Hepatocyte (in vitro differentiated cells): ENCODE data around the gene SERP2. TPM values are rescaled to one million over a fixed set of nuclear protein-coding genes. Genes with fewer than 3 reads are reported as not detected.

ENCODE experiments used
- DNase-seq: peaks from one replicate; pipeline ENCODE4 v3.0.0-alpha.2; 2016; ENCODE audit warnings: low spot score
- H2AFZ ChIP-seq: fragments of 200-600 bp; sonication (generic); 2 replicates; pipeline ENCODE4 v1.6.0; 2016; ENCODE audit warnings: antibody characterized with exemption, mild to moderate bottlenecking
- H3K27ac ChIP-seq: fragments of 200-600 bp; sonication (generic); 2 replicates; pipeline ENCODE4 v1.5.1; 2016; ENCODE audit warnings: mild to moderate bottlenecking
- H3K27me3 ChIP-seq: fragments of 200-600 bp; sonication (generic); 2 replicates; pipeline ENCODE4 v1.6.1; 2016
- H3K36me3 ChIP-seq: fragments of 200-600 bp; sonication (generic); replicated peaks from 2 replicates; pipeline ENCODE4 v1.5.1; 2016; ENCODE audit warnings: low read depth; ENCODE audit not compliant: insufficient read depth
- H3K4me1 ChIP-seq: fragments of 200-600 bp; sonication (generic); 2 replicates; pipeline ENCODE4 v1.5.1; 2016; ENCODE audit warnings: mild to moderate bottlenecking, moderate library complexity; ENCODE audit not compliant: insufficient read depth
- H3K4me2 ChIP-seq: fragments of 200-600 bp; sonication (generic); 2 replicates; pipeline ENCODE4 v1.6.0; 2016
- H3K4me3 ChIP-seq: fragments of 200-600 bp; sonication (generic); 2 replicates; pipeline ENCODE4 v1.5.1; 2016; ENCODE audit warnings: mild to moderate bottlenecking
- H3K79me2 ChIP-seq: fragments of 200-600 bp; sonication (generic); 2 replicates; pipeline ENCODE4 v1.6.0; 2017; ENCODE audit warnings: mild to moderate bottlenecking
- H3K9me2 ChIP-seq: fragments of 200-600 bp; sonication (generic); replicated peaks from 2 replicates; pipeline ENCODE4 v1.6.0; 2017; ENCODE audit warnings: mild to moderate bottlenecking; ENCODE audit not compliant: insufficient read depth
- H3K9me3 ChIP-seq: fragments of 200-600 bp; sonication (generic); 2 replicates; pipeline ENCODE4 v1.5.1; 2016; ENCODE audit warnings: low read depth, mild to moderate bottlenecking
- H4K20me1 ChIP-seq: fragments of 200-600 bp; sonication (generic); 2 replicates; pipeline ENCODE4 v1.6.0; 2016; ENCODE audit warnings: mild to moderate bottlenecking; ENCODE audit not compliant: insufficient read depth, poor library complexity, severe bottlenecking
- EZH2 ChIP-seq: fragments of 200-600 bp; sonication (generic); IDR thresholded peaks from 2 replicates; pipeline ENCODE4 v1.6.1; 2016; ENCODE audit warnings: antibody characterized with exemption, mild to moderate bottlenecking, borderline replicate concordance
- EZH2phosphoT487 ChIP-seq: fragments of 200-600 bp; sonication (generic); IDR thresholded peaks from one replicate; pipeline ENCODE4 v1.6.1; 2018; ENCODE audit warnings: antibody characterized with exemption, mild to moderate bottlenecking, low read depth, moderate library complexity; ENCODE audit not compliant: unreplicated experiment, severe bottlenecking
- WGBS: methylation state at CpG from one replicate; pipeline ENCODE4 v1.1.6; 2016; ENCODE audit warnings: low lambda C conversion rate; ENCODE audit errors: missing lambda C conversion rate; 5-methylcytosine and 5-hydroxymethylcytosine counted together
- polyA plus RNA-seq: library from polyadenylated mRNA; unstranded; fragments of >200 nt; fragmentation: Nextera tagmentation; extraction: Ambion mirVana; gene quantifications from 2 replicates; pipeline ENCODE4 v1.2.1, GENCODE V29; 2016
- total RNA-seq: library from RNA; depleted of rRNA; stranded (reverse); fragments of >200 nt; gene quantifications from 2 replicates; pipeline ENCODE4 v1.2.3, GENCODE V29; 2014
- TF ChIP-seq, protein P1 (sequence below): fragments of 200-600 bp; sonication (generic); IDR thresholded peaks from 2 replicates; pipeline ENCODE4 v1.5.1; 2016; ENCODE audit warnings: antibody characterized with exemption, mild to moderate bottlenecking; ENCODE audit not compliant: poor library complexity

SERP2 gene
- total and polyA plus RNA-seq, 2 experiments from 2014 or later: 1.8 to 7.7 TPM

DNA sequence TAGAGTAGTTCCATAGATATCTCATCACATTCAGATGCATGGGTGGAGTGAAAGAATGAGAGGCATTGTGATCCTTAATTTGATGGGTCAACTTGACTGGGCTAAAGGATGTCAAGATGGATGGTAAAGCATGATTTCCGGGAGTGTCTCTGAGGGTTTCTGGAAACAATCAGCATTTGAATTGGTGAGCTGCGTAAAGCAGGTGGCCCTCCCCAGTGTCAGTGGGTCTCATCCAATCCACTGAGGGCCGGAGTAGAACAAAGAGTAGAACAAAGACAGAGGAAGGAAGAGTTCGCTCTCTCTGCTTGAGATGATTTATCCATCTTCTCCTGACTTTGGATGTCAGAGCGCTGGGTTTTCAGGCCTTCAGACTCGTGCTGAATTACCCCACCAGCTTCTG is 43.1 kb downstream of the SERP2 start:
- DNase-seq: no peak
- Histone ChIP-seq H4K20me1 (no peaks in the 10 kb centered on the region), H3K9me2 (no peaks in the 10 kb centered on the region), H3K4me1 (no peaks in the 10 kb centered on the region), H3K4me3 (no peak overlapping the region), H3K4me2 (no peak overlapping the region), H3K79me2 (no peaks in the 10 kb centered on the region), H3K27me3 (no peaks in the 10 kb centered on the region), H3K36me3 (no peaks in the 10 kb centered on the region), H3K27ac (no peak overlapping the region), H3K9me3 (no peaks in the 10 kb centered on the region), H2AFZ (no peak overlapping the region)
- TF ChIP-seq, protein P1, sequence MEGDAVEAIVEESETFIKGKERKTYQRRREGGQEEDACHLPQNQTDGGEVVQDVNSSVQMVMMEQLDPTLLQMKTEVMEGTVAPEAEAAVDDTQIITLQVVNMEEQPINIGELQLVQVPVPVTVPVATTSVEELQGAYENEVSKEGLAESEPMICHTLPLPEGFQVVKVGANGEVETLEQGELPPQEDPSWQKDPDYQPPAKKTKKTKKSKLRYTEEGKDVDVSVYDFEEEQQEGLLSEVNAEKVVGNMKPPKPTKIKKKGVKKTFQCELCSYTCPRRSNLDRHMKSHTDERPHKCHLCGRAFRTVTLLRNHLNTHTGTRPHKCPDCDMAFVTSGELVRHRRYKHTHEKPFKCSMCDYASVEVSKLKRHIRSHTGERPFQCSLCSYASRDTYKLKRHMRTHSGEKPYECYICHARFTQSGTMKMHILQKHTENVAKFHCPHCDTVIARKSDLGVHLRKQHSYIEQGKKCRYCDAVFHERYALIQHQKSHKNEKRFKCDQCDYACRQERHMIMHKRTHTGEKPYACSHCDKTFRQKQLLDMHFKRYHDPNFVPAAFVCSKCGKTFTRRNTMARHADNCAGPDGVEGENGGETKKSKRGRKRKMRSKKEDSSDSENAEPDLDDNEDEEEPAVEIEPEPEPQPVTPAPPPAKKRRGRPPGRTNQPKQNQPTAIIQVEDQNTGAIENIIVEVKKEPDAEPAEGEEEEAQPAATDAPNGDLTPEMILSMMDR: no peak
- TF ChIP-seq EZH2 (no peak), EZH2phosphoT487 (no peak)
- WGBS: 93% methylated on average over 6 of the region's 6 CpGs

DNA sequence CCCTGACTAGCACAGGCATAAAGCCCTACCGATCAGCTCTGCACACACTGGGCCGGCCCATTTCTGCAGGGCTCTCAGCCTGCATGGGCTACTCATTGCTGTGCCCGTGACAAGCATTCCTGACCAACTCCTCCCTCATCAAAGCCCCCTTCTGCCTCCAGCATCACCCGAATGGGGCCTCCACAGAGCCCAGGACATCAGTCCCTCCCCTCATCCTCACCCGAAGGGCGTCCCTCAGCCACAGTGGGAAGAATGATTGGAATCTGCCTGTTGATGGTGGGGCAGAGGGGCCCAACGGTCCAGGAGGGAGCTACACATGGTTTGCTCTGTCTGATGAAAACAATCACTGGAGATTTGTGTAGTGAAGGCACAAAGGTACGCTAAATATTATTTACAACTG is 43.8 kb downstream of the SERP2 start:
- TF ChIP-seq EZH2phosphoT487: no peak
- no peak for TF ChIP-seq EZH2
- TF ChIP-seq, protein P1: no peak
- Histone ChIP-seq H3K4me2 (no peak overlapping the region), H3K9me2 (no peaks in the 10 kb centered on the region), H3K36me3 (no peaks in the 10 kb centered on the region), H2AFZ (no peak overlapping the region), H3K9me3 (no peaks in the 10 kb centered on the region), H3K4me3 (no peak overlapping the region), H4K20me1 (no peaks in the 10 kb centered on the region), H3K27ac (no peak overlapping the region), H3K79me2 (no peaks in the 10 kb centered on the region), H3K27me3 (no peaks in the 10 kb centered on the region), H3K4me1 (no peaks in the 10 kb centered on the region)
- no peak for DNase-seq
- 67% methylated on average over 8 of the region's 8 CpGs for WGBS

DNA sequence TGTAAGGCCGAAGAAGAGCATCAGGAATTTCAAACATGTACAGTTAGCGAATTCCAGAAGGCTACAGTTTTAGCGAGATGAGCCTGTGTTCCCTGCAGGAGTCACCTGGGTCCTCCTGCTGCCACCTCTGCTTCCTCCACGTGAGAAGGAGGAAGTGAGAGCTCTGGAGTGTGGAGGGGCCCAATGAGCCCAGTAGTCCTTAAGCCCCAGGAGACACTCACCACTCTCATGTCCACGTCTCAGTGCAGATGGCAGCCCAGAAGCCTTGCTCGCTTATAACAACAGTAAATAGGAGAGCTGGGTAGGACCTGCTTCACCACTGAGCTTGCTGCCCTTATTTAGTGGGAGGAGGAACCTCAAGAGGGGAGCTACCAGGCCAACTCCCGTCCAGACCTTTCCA is 44.3 kb downstream of the SERP2 start:
- no peak overlapping the region for H3K4me3 ChIP-seq
- TF ChIP-seq, protein P1: no peak
- TF ChIP-seq EZH2 (no peak), EZH2phosphoT487 (no peak)
- H3K27me3 ChIP-seq: no peaks in the 10 kb centered on the region
- 80% methylated on average over 7 of the region's 7 CpGs for WGBS
- H3K79me2 ChIP-seq: no peaks in the 10 kb centered on the region
- no peak overlapping the region for H3K4me2 ChIP-seq
- H3K4me1 ChIP-seq: no peaks in the 10 kb centered on the region
- DNase-seq: no peak
- H3K27ac ChIP-seq: no peak overlapping the region
- no peak overlapping the region for H2AFZ ChIP-seq
- H4K20me1 ChIP-seq: no peaks in the 10 kb centered on the region
- H3K36me3 ChIP-seq: no peaks in the 10 kb centered on the region
- no peaks in the 10 kb centered on the region for H3K9me3 ChIP-seq
- H3K9me2 ChIP-seq: no peaks in the 10 kb centered on the region
